ENCODE data around the gene CCDC34.

DNA sequence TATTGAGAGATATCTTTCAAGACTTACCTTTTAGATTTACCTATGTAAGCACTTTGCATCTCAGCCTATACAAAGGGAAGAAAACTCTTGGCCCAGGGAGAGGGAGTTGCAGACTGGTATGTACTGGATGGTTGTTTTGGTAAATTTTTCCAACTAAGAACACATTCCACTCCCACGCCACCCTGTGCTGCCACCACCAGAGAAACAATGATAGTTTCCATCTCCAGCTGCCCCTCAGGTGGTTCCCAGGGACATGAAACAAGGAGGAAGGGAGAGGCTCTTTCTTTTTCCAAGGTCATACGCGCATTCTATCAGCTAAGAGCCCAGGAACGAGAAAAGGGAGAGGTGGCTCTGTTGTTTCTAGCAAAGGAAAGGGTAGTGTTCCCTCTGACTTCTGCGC lies 34.4 kb downstream of the CCDC34 start:
- TF ChIP-seq POLR2AphosphoS5 (IDR thresholded peaks at IDR 0.05; ENCODE audit: low read depth, low read length) (no peak), SIN3A (IDR thresholded peaks at IDR 0.05; ENCODE audit: borderline replicate concordance, insufficient read depth, low read length) (no peak), REST (IDR thresholded peaks at IDR 0.05; ENCODE audit: insufficient read depth in 1 of 2, low read depth in 2 of 2, low read length in 2 of 2) (no peak)
